ENCODE results near the gene PTPRG. TPM values are rescaled to one million over a fixed set of nuclear protein-coding genes. Genes with fewer than 3 reads are reported as not detected.
A peak's percentile ranks its signal among the peaks of the same experiment; 100 is the strongest.

Gene PTPRG
- total and polyA plus RNA-seq, 2 experiments from 2014 or later: 24.4 to 131 TPM

GRCh38 chr3:62184559-62184958 lies 623.2 kb downstream of the PTPRG start:
- ATAC-seq: peak; percentile 10; the same call in 1 of the 3 replicates
- H3K27me3 ChIP-seq (ENCODE audit: insufficient read depth): no peaks in the 10 kb centered on the region
- H3K4me2 ChIP-seq: no peak overlapping the region
- no peak overlapping the region for H3K27ac ChIP-seq (ENCODE audit: low read depth)
- H4K20me1 ChIP-seq (replicated peaks; ENCODE audit: insufficient read depth): no peaks in the 10 kb centered on the region; the same call in 1 of the 2 replicates
- peaks cover 14% of the 10 kb centered on the region; the same call in 1 of the 2 replicates for H3K4me1 ChIP-seq (ENCODE audit: insufficient read depth)
- H3K4me3 ChIP-seq: no peak overlapping the region
- H3K4me3 Mint-ChIP-seq: no peak overlapping the region
- DNase-seq (ENCODE audit: low spot score): peak; percentile 35
- no peaks in the 10 kb centered on the region for H3K9me2 ChIP-seq (ENCODE audit: insufficient read depth)
- H3K36me3 Mint-ChIP-seq (ENCODE audit: low read depth): peaks cover 25% of the 10 kb centered on the region
- no peaks in the 10 kb centered on the region for H3K9me3 Mint-ChIP-seq
- H3K79me2 ChIP-seq (replicated peaks; ENCODE audit: insufficient read depth): no peaks in the 10 kb centered on the region
- H3K27me3 Mint-ChIP-seq (ENCODE audit: insufficient read depth, low read depth, poor library complexity): peaks cover 5% of the 10 kb centered on the region
- peaks cover 6% of the 10 kb centered on the region; the same call in 1 of the 2 replicates for H3F3A ChIP-seq (replicated peaks; ENCODE audit: low read depth)
- H3K36me3 ChIP-seq (ENCODE audit: insufficient read depth): no peaks in the 10 kb centered on the region
- peak in 1 of 2 experiments; percentile 19; a peak in 1 of 4 replicates for TF ChIP-seq CTCF (conservative IDR thresholded peaks at IDR 0.05; ENCODE audit: low read depth in 2 of 2)
- TF ChIP-seq ETS1 (IDR thresholded peaks at IDR 0.05): no peak
- H3K27ac Mint-ChIP-seq: no peak overlapping the region
- H3K4me1 Mint-ChIP-seq: peaks cover 26% of the 10 kb centered on the region
- no peak overlapping the region for H2AFZ ChIP-seq

GRCh38 chr3:62187022-62187431 lies 625.7 kb downstream of the PTPRG start:
- H3K27ac Mint-ChIP-seq: no peak overlapping the region
- H3K36me3 Mint-ChIP-seq (ENCODE audit: low read depth): peaks cover 40% of the 10 kb centered on the region

More at GRCh38 chr3:62187022-62187431, 625.7 kb downstream of the PTPRG start:
- Mint-ChIP-seq H3K9me3 (no peaks in the 10 kb centered on the region), H3K4me3 (no peak overlapping the region), H3K27me3 (ENCODE audit: insufficient read depth, low read depth, poor library complexity) (peaks cover 7% of the 10 kb centered on the region), H3K4me1 (peaks cover 31% of the 10 kb centered on the region)
- no peak for TF ChIP-seq EZH2 (IDR thresholded peaks at IDR 0.05; ENCODE audit: low read depth, unreplicated experiment)
- peak; percentile 63 to 70 for TF ChIP-seq CTCF (conservative IDR thresholded peaks at IDR 0.05; ENCODE audit: low read depth in 2 of 2)
- ATAC-seq (peak; percentile 68), DNase-seq (ENCODE audit: low spot score) (peak; percentile 78)
- peaks cover 14% of the 10 kb centered on the region; the same call in 1 of the 2 replicates for H3K4me1 ChIP-seq (ENCODE audit: insufficient read depth)
- H3K4me3 ChIP-seq: no peak overlapping the region
- H3K27me3 ChIP-seq (ENCODE audit: insufficient read depth): no peaks in the 10 kb centered on the region
- H3K36me3 ChIP-seq (ENCODE audit: insufficient read depth): peaks cover 3% of the 10 kb centered on the region; the same call in 1 of the 2 replicates
- no peaks in the 10 kb centered on the region for H3K79me2 ChIP-seq (replicated peaks; ENCODE audit: insufficient read depth)
- no peak overlapping the region for H3K4me2 ChIP-seq
- H3F3A ChIP-seq (replicated peaks; ENCODE audit: low read depth): peaks cover 6% of the 10 kb centered on the region; the same call in 1 of the 2 replicates
- H3K9me2 ChIP-seq (ENCODE audit: insufficient read depth): no peaks in the 10 kb centered on the region
- H4K20me1 ChIP-seq (replicated peaks; ENCODE audit: insufficient read depth): no peaks in the 10 kb centered on the region; the same call in 1 of the 2 replicates
- no peak overlapping the region for H3K27ac ChIP-seq (ENCODE audit: low read depth)
- H2AFZ ChIP-seq: no peak overlapping the region

Data from GM23338 (cell line).